ENCODE results near the gene LMNA.
"Not testable (repeated sequence)": the region's sequence is repeated elsewhere in the genome, so short reads cannot be mapped to it uniquely, and the experiment has no call there.

LMNA gene

DNA sequence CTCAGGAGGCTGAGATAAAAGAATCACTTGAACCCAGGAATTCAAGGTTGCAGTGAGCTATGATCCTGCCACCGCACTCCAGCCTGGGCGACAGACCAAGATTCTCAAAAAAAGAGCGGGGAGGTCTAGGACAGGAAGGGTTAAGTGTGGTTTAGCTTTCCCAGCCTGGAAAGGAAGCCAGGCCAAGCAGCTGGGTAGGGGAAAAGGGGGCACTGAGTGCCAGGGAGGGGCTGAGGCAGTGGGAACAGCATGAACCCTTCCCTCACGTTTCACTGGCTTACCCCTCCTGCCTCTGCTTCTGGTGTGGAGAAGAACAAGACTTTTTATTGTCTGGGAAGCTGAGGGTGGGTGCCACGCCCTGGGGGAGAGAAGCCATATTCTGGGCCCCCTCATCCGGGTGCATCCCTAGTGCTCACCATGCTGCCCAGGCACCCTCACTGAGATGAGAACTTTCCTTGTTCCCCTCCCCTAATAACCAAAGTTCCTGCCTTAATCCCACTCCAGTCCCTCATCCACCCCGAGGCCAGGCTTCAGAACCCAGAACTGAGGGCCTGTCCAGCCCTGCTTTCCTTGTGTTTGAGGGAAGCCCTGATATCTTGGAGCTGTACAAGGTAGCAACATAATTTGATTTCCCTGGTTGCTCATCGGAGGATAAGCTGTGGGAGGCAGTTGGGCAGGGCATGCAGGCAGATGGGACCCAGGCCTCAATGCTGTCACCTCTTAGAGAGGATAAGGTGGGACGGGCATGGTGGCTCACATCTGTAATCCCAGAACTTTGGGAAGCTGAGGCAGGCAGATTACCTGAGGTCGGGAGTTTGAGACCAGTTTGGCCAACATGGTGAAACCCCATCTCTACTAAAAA is 2.0 kb upstream of the LMNA start:
- TF ChIP-seq, protein P1, sequence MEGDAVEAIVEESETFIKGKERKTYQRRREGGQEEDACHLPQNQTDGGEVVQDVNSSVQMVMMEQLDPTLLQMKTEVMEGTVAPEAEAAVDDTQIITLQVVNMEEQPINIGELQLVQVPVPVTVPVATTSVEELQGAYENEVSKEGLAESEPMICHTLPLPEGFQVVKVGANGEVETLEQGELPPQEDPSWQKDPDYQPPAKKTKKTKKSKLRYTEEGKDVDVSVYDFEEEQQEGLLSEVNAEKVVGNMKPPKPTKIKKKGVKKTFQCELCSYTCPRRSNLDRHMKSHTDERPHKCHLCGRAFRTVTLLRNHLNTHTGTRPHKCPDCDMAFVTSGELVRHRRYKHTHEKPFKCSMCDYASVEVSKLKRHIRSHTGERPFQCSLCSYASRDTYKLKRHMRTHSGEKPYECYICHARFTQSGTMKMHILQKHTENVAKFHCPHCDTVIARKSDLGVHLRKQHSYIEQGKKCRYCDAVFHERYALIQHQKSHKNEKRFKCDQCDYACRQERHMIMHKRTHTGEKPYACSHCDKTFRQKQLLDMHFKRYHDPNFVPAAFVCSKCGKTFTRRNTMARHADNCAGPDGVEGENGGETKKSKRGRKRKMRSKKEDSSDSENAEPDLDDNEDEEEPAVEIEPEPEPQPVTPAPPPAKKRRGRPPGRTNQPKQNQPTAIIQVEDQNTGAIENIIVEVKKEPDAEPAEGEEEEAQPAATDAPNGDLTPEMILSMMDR (IDR thresholded peaks at IDR 0.05; ENCODE audit: control extremely low read depth, extremely low read depth, low read depth, missing control alignments), result no peak
- ChIA-PET POLR2A (interaction anchor here (1.2 kb wide), 1 partner anchor 12 kb away, joined by 3 read pairs; no protein-coding TSS in a partner anchor), CTCF (interaction anchor here (1.0 to 27.7 kb wide), 5 partner anchors 10 to 112 kb away, joined by 3 to 1172 read pairs (median 18); partner anchors contain the start of gene MEX3A)
- no peak for DNase-seq (ENCODE audit: extremely low spot score)

DNA sequence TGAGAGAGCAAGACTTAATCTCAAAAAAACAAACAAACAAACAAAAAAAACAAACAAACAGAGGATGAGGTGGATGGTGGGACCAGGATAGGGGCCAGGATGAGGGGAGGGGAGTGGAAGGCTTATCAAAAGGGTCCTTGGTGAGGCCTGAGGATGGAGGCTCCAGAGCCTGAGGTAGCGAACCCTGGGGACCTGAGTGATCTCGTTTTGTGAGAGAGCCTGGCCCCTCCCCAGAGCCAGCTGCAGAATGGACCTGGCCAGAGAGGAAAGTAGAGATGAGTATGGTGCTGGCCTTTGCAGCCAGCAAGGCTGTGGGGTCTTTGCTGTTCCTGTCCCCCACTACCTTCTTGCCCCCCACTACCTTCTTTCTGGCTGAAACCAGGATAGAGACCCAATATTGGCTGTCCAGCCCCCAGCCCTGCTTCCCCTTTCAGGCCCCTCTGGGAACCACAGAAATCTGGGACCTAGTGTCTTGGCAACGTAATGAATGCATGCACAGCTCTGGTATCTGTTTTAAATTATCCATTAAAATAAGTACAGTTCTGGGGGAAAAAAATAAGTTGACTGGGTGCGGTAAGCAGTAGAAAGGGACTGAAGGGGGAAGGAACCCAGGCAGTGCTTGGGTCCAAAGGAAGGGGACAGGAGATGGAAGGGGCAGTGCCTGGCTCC is 1.1 kb upstream of the LMNA start:
- ChIA-PET POLR2A (interaction anchor here (0.5 to 17.9 kb wide), 3 partner anchors 12 to 35 kb away, joined by 3 to 266 read pairs (median 3); no protein-coding TSS in a partner anchor), CTCF (interaction anchor here (2.0 to 27.7 kb wide), 4 partner anchors 10 to 17 kb away, joined by 7 to 1172 read pairs (median 74); partner anchors contain the start of gene MEX3A)
- TF ChIP-seq, protein P1 (IDR thresholded peaks at IDR 0.05; ENCODE audit: control extremely low read depth, extremely low read depth, low read depth, missing control alignments), result no peak
- no peak for DNase-seq (ENCODE audit: extremely low spot score)

DNA sequence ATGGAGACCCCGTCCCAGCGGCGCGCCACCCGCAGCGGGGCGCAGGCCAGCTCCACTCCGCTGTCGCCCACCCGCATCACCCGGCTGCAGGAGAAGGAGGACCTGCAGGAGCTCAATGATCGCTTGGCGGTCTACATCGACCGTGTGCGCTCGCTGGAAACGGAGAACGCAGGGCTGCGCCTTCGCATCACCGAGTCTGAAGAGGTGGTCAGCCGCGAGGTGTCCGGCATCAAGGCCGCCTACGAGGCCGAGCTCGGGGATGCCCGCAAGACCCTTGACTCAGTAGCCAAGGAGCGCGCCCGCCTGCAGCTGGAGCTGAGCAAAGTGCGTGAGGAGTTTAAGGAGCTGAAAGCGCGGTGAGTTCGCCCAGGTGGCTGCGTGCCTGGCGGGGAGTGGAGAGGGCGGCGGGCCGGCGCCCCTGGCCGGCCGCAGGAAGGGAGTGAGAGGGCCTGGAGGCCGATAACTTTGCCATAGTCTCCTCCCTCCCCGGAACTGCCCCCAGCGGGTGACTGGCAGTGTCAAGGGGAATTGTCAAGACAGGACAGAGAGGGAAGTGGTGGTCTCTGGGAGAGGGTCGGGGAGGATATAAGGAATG is 505 bp downstream of the LMNA start:
- ChIA-PET CTCF (interaction anchor here (1.0 to 27.7 kb wide), 8 partner anchors 8 to 271 kb away, joined by 3 to 1172 read pairs (median 4); partner anchors contain the start of gene MEX3A), POLR2A (interaction anchor here (0.5 to 17.9 kb wide), 4 partner anchors 10 to 196 kb away, joined by 4 to 266 read pairs (median 18); no protein-coding TSS in a partner anchor)
- TF ChIP-seq, protein P1 (IDR thresholded peaks at IDR 0.05; ENCODE audit: control extremely low read depth, extremely low read depth, low read depth, missing control alignments), result no peak
- peak; percentile 39 for DNase-seq (ENCODE audit: extremely low spot score)

DNA sequence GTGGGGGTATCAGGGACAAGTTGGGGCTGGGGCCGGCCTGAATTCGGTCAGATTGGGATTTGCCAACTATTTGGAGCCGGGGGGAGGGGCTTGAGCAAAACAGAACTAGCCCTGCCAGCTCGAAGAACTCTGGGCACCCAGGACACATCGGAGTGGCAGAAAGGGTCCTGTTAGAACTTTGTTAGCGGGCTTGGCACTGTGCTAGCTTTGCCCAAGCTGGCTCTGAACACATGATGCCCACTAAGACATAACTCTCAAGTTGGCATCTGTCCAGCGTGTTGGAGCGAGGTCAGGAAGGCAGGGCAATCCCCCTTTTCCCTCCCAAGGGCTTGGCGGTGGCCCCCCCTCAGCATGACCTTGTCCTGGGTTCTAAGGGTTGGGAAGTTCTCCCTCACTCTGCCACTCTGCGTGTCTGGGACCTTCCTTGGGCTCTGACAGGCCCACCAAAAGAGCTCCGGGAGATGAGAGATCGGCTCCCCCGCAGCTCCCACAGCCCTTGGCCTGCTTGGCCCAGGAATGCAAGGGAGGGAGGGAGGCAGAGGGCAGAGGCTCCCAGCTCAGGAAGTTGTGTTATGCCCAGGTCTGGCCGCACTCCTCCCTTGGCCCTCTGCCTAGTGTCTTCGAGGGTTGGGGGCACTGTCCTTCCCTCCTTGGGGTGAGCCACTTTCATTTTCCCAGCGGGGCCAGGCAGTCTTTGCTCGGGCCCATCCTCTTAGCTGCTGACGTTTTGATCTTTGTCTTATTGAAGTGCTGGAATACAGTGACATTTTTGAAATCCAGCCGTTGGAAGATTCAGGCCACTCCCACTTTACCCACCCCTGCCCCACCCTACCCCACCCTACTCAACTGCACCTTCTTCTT is 1.2 kb downstream of the LMNA start:
- TF ChIP-seq, protein P1 (IDR thresholded peaks at IDR 0.05; ENCODE audit: control extremely low read depth, extremely low read depth, low read depth, missing control alignments), result no peak
- CTCF ChIA-PET, result interaction anchor here (1.0 to 27.7 kb wide), 8 partner anchors 8 to 270 kb away, joined by 3 to 1172 read pairs (median 4); partner anchors contain the start of gene MEX3A
- no peak for DNase-seq (ENCODE audit: extremely low spot score)
- POLR2A ChIA-PET, result interaction anchor here (2.5 to 17.9 kb wide), 3 partner anchors 10 to 14 kb away, joined by 13 to 266 read pairs (median 23); no protein-coding TSS in a partner anchor

DNA sequence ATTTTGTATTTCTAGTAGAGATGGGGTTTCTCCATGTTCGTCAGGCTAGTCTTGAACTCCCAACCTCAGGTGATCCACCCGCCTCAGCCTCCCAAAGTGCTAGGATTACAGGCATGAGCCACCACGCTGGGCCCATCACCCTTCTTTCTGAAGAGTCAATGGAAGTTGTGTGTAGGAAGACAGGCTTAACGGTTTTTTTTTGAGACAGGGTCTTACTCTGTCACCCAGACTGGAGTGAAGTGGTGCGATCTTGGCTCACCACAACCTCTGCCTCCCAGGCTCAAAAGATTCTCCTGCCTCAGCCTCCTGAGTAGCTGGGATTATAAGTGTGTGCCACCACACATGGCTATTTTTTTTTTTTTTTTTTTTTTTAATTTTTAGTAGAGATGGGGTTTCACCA is 2.2 kb downstream of the LMNA start:
- DNase-seq (ENCODE audit: extremely low spot score), result not testable (repeated sequence)
- ChIA-PET CTCF (interaction anchor here (1.6 to 27.7 kb wide), 3 partner anchors 12 to 82 kb away, joined by 3 to 1172 read pairs (median 130); partner anchors contain the start of gene MEX3A), POLR2A (interaction anchor here (1.0 to 17.9 kb wide), 4 partner anchors 9 to 15 kb away, joined by 5 to 266 read pairs (median 15); no protein-coding TSS in a partner anchor)
